Gastroesophageal sphincter (tissue), 3 donors: ENCODE results near the gene CASP9.

Experiments
- CTCF ChIP-seq, 4 experiments: fragments of 200-600 bp in 2 of 4; fragments of 450-650 bp in 2 of 4; sonication (generic) in 1 of 4; IDR thresholded peaks; one replicate each; pipeline ENCODE4 v1.5.1; 2017 to 2019; ENCODE audit warnings: antibody characterized with exemption in 4 of 4, mild to moderate bottlenecking in 2 of 4, moderate library complexity in 2 of 4
- EP300 ChIP-seq: sonication (generic); formaldehyde crosslinking; IDR thresholded peaks from one replicate; pipeline ENCODE4 v1.6.1; 2017; ENCODE audit warnings: antibody characterized with exemption, mild to moderate bottlenecking
- POLR2A ChIP-seq, 2 donors: fragments of 450-650 bp; IDR thresholded peaks; one replicate each; pipeline ENCODE4 v1.6.1; 2017; ENCODE audit warnings: antibody characterized with exemption in 2 of 2, mild to moderate bottlenecking in 2 of 2, moderate library complexity in 1 of 2
- POLR2AphosphoS5 ChIP-seq: sonication (generic); formaldehyde crosslinking; IDR thresholded peaks from one replicate; pipeline ENCODE4 v1.6.1; 2017; ENCODE audit warnings: antibody characterized with exemption

- TF ChIP-seq CTCF (IDR thresholded peaks at IDR 0.05) (no peak), EP300 (no peak), POLR2A (IDR thresholded peaks at IDR 0.05) (no peak), POLR2AphosphoS5 (no peak)
Measured at GRCh38 chr1:15469361-15469760, 54.7 kb downstream of the CASP9 start.
